AG10803 (cell line): ENCODE measurements around the gene COL19A1.

ENCODE experiments used
- DNase-seq: peaks from one replicate; pipeline ENCODE4 v3.0.0; 2010; ENCODE audit warnings: low read depth
- H3K4me3 ChIP-seq: 2 replicates; pipeline ENCODE4 v1.5.1; 2011; ENCODE audit warnings: mild to moderate bottlenecking, low read length, control low read depth
- TF ChIP-seq, protein P1 (sequence below): conservative IDR thresholded peaks from 2 replicates; pipeline ENCODE4 v1.5.1; 2011; ENCODE audit warnings: mild to moderate bottlenecking, low read length, control low read depth, inconsistent platforms

Gene COL19A1

DNA sequence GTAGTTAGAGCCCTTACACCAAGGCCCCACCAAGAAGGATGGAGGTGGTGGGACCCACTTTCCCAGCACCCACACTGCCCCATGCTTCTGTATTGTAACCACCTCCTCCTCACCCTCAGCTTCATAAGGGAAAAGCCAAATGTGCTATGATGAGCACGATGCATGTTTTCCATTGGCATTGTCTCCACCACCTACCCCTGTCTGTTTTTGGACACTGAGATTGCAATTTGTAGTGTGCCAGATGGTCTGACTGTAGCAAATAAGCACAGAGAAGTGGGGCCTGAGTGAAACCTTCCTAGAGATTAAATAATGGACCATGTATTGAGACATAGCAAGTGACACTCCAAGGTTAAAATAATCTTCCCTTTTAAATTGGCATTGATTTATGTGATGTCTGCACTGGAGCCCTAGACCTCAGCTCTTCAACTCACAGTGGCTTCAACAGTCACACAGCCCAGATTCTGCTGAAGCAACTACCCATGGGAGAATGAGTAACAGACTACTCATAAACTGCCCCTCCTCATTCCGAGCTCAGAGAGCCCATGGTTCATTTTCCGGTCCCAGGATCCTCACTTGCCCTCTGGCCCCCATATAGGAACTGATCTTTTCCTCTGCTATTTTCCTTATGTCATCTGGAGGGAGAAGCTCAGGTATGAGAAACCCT is 258.7 kb downstream of the COL19A1 start:
- no peak overlapping the region for H3K4me3 ChIP-seq
- DNase-seq = peak; percentile 22
- TF ChIP-seq, protein P1, sequence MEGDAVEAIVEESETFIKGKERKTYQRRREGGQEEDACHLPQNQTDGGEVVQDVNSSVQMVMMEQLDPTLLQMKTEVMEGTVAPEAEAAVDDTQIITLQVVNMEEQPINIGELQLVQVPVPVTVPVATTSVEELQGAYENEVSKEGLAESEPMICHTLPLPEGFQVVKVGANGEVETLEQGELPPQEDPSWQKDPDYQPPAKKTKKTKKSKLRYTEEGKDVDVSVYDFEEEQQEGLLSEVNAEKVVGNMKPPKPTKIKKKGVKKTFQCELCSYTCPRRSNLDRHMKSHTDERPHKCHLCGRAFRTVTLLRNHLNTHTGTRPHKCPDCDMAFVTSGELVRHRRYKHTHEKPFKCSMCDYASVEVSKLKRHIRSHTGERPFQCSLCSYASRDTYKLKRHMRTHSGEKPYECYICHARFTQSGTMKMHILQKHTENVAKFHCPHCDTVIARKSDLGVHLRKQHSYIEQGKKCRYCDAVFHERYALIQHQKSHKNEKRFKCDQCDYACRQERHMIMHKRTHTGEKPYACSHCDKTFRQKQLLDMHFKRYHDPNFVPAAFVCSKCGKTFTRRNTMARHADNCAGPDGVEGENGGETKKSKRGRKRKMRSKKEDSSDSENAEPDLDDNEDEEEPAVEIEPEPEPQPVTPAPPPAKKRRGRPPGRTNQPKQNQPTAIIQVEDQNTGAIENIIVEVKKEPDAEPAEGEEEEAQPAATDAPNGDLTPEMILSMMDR = no peak

DNA sequence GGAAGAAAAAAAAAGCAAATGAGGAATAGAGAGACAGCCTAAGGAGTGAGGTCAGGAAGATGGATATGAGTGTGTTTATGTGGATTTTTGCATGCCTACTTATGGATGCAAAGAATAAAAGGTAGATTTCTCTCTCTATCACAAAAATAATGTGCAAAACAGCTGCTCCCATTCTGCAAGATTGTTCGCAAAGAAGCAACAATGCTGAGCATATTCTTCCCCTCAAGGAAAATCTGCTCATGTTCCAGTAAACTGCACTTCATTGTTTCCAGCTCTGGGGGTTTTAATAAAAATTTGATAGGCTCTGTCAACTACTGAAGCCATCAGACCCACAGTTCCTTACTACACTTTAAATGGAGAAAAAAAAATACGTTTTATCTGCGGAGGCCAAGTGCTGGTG is 259.2 kb downstream of the COL19A1 start:
- no peak for DNase-seq
- H3K4me3 ChIP-seq = no peak overlapping the region
- TF ChIP-seq, protein P1 = no peak

DNA sequence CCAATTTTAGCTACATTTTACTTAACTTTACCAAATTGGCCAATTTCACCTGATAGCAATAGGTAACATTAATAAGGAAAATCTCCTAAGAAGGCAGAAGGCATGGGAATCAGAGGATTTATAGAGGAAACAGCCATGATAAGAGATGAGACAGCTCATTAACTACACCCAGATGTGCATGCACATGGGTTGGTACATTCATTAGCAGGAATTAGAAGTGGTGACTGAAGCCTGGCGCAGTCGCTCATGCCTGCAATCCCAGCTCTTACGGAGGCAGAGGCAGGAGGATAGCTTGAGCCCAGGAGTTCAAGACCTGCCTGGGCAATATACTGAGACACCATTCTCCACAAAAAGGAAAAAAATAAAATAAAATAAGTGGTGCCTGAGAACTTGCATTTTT is 263.0 kb downstream of the COL19A1 start:
- no peak for DNase-seq
- no peak overlapping the region for H3K4me3 ChIP-seq
- TF ChIP-seq, protein P1 = no peak

DNA sequence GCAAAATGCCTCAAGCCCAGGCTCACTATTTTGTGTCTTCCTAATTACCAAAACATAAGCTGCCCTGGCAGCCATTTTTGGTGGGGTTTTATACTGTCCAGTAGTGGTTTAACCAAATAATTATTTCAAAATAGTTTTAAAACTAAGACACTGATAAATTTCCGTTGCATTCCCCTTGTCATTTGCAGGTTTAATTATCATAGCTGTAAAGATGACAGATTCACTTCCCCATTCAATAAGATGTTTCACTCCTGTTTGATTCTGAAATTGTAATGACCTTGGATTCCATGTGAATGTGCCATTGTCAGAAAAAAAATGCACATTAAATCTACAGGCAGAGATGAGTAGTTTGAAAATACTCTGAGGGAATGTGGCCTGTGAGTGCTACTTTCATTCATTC is 264.5 kb downstream of the COL19A1 start:
- no peak overlapping the region for H3K4me3 ChIP-seq
- DNase-seq = no peak
- TF ChIP-seq, protein P1 = no peak

DNA sequence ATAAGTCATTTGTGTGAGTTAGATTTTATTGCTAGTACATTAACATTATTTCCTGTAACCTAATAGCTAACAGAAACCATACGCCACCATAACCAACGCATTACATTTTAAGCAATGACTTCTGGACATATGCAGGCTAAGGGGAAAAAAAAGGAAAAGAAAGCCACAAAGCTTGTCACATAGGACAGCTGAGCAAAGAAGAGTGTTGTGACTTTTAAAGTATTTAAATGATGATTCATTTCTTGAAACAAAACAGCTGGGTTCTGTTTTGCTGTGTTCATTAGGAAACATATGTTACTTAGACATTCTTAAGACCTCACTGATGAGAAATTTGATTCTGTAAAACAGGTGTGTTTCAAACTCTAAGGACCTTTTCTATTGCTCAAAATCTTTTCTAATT is 265.2 kb downstream of the COL19A1 start:
- TF ChIP-seq, protein P1 = no peak
- DNase-seq = peak; percentile 3

DNA sequence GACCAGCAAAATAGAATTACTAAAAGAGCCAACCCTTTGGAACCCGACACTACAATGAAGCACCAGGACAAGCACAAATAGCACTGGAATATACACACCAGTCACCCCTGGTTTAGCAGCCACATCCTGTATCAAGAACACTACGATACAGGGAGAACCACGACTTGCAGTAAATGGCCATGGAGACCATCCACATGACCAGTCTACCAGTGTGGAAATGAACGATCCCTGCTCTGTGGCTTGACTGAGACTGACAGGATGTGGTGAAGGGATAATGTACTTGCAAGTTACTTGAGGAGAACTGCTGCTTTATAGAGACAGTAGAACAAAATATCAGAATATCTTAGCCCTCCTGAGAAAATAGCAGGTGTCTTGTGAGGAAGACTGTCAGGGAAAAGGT is 266.9 kb downstream of the COL19A1 start:
- TF ChIP-seq, protein P1 = no peak
- H3K4me3 ChIP-seq = no peak overlapping the region
- no peak for DNase-seq

More for the DNA sequence above, 265.2 kb downstream of the COL19A1 start:
- no peak overlapping the region for H3K4me3 ChIP-seq

DNA sequence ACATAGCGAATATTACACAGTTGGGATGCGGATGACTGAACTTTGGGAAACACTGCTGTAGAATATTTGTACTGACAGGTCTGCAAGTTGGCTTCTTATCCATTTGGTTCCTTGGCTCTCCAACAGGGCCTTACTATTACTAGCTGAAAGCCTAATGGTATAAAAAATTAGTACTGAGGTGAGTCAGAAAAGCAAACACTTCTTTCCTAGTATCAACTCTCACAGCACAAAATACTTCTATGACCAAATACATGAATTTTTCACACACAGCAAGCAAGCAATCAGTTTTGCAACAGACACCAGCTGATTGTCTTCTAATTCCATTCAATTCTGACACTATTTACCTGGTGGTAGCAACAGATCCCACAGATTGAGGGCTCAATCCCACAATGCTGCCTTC is 268.2 kb downstream of the COL19A1 start:
- no peak for DNase-seq
- TF ChIP-seq, protein P1 = no peak

More for the DNA sequence above, 268.2 kb downstream of the COL19A1 start:
- no peak overlapping the region for H3K4me3 ChIP-seq
